Measurements from ENCODE around the gene ALDH1A1. TPM values are rescaled to one million over a fixed set of nuclear protein-coding genes. Genes with fewer than 3 reads are reported as not detected.

Gene ALDH1A1
- polyA plus RNA-seq, 1 of the 3 experiments (the other 2 are of a cell fraction): 0.03 TPM

DNA sequence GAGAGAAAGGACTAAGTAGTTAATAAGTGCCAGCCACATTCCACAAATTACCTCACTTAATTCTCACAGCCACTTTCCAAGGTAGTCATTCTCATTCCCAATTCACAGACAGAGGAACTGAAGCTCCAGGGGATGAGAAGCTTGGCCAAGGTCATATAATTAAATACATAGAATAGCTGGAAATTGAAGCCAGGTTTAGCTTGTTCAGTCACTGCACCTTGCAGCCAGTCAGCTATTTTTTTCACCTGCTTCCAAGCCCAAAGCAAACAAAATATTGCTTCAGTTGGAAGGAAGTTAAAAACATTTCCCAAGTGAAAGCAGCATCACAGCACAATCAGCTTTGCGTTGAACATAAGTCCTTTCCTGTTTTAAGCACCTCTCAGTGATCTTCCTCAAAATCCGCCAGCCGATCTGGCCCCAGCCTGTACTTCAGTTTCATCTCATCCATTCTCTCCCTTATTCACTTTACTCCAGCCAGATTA, 4.8 kb downstream of the ALDH1A1 start:
- Histone ChIP-seq H3K9ac (no peak overlapping the region), H3K36me3 (replicated peaks in 1 of 2; ENCODE audit: control insufficient read depth in 1 of 2, insufficient read depth in 2 of 2, low read length in 1 of 2) (no peaks in the 10 kb centered on the region), H3K9me2 (no peaks in the 10 kb centered on the region), H3K27me3 (ENCODE audit: insufficient read depth) (peaks cover 15% of the 10 kb centered on the region), H3K27ac (ENCODE audit: low read depth in 2 of 2, low read length in 1 of 2) (no peak overlapping the region), H3K4me3 (ENCODE audit: low read depth in 2 of 2, low read length in 1 of 2) (no peak overlapping the region), H2AFZ (ENCODE audit: low read depth) (no peak overlapping the region), H3F3A (replicated peaks; ENCODE audit: insufficient read depth) (no peaks in the 10 kb centered on the region), H3K9me3 (no peaks in the 10 kb centered on the region), H3K4me1 (ENCODE audit: control insufficient read depth in 1 of 2, insufficient read depth in 2 of 2, low read depth in 1 of 2, low read length in 1 of 2) (no peaks in the 10 kb centered on the region), H3K79me2 (ENCODE audit: insufficient read depth) (no peaks in the 10 kb centered on the region), H4K20me1 (ENCODE audit: insufficient read depth) (no peaks in the 10 kb centered on the region), H3K4me2 (no peak overlapping the region)
- no peak for DNase-seq
- WGBS (ENCODE audit: low lambda C conversion rate): 0% methylated on average over 3 of the region's 3 CpGs
- TF ChIP-seq RFX5 (IDR thresholded peaks at IDR 0.05; ENCODE audit: low read length) (no peak), REST (IDR thresholded peaks at IDR 0.05; ENCODE audit: low read depth, low read length) (no peak), MXI1 (IDR thresholded peaks at IDR 0.05; ENCODE audit: low read depth, low read length) (no peak), FOXM1 (IDR thresholded peaks at IDR 0.05; ENCODE audit: low read depth) (no peak), TAF1 (IDR thresholded peaks at IDR 0.05; ENCODE audit: borderline replicate concordance, low read depth, low read length) (no peak), FOXJ3 (CRISPR knock-in tag; IDR thresholded peaks at IDR 0.05) (no peak), GATA2 (CRISPR knock-in tag; IDR thresholded peaks at IDR 0.05) (no peak), POLR2AphosphoS5 (IDR thresholded peaks at IDR 0.05; ENCODE audit: low read depth, low read length) (no peak), SMC3 (IDR thresholded peaks at IDR 0.05; ENCODE audit: low read depth, low read length) (no peak), ELF1 (IDR thresholded peaks at IDR 0.05) (no peak), FOSL2 (IDR thresholded peaks at IDR 0.05; ENCODE audit: borderline replicate concordance, low read depth) (no peak)
- TF ChIP-seq, protein P1, sequence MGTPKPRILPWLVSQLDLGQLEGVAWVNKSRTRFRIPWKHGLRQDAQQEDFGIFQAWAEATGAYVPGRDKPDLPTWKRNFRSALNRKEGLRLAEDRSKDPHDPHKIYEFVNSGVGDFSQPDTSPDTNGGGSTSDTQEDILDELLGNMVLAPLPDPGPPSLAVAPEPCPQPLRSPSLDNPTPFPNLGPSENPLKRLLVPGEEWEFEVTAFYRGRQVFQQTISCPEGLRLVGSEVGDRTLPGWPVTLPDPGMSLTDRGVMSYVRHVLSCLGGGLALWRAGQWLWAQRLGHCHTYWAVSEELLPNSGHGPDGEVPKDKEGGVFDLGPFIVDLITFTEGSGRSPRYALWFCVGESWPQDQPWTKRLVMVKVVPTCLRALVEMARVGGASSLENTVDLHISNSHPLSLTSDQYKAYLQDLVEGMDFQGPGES (IDR thresholded peaks at IDR 0.05; ENCODE audit: low read depth, low read length): no peak
- ChIA-PET POLR2A (no interaction called here), CTCF (interaction anchor here (1.0 kb wide), 1 partner anchor 75 kb away, joined by 3 read pairs; no protein-coding TSS in a partner anchor)

DNA sequence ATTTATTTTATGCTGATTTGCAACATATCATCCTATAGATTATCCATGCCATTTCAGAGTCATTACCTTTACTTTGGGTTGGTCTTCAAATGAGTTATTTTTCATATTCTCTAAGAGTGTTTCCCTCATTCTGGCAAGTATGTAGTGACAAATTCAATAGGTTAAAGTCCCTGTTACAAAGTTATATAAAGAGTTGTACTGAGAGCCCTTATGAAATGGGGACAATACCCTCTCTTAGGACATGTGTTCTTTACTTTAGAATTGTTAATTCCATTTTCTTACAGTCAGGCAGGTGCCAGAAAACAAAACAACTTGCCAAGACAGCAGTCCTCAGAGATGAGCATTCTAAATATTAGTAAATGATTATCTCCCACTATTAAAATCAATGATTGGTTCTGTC, 6.0 kb downstream of the ALDH1A1 start:
- CTCF ChIA-PET: no interaction called here
- Histone ChIP-seq H3K4me2 (no peak overlapping the region), H3K27ac (ENCODE audit: low read depth in 2 of 2, low read length in 1 of 2) (no peak overlapping the region), H4K20me1 (ENCODE audit: insufficient read depth) (no peaks in the 10 kb centered on the region), H3K27me3 (ENCODE audit: insufficient read depth) (peaks cover 20% of the 10 kb centered on the region), H3K4me3 (ENCODE audit: low read depth in 2 of 2, low read length in 1 of 2) (no peak overlapping the region), H3K9ac (no peak overlapping the region), H3F3A (replicated peaks; ENCODE audit: insufficient read depth) (no peaks in the 10 kb centered on the region), H3K9me3 (no peaks in the 10 kb centered on the region), H2AFZ (ENCODE audit: low read depth) (no peak overlapping the region), H3K4me1 (ENCODE audit: control insufficient read depth in 1 of 2, insufficient read depth in 2 of 2, low read depth in 1 of 2, low read length in 1 of 2) (no peaks in the 10 kb centered on the region), H3K36me3 (replicated peaks in 1 of 2; ENCODE audit: control insufficient read depth in 1 of 2, insufficient read depth in 2 of 2, low read length in 1 of 2) (no peaks in the 10 kb centered on the region), H3K9me2 (no peaks in the 10 kb centered on the region), H3K79me2 (ENCODE audit: insufficient read depth) (no peaks in the 10 kb centered on the region)
- POLR2A ChIA-PET: no interaction called here
- DNase-seq: no peak
- no peak for TF ChIP-seq USF2 (IDR thresholded peaks at IDR 0.05; ENCODE audit: borderline replicate concordance, low read depth, low read length)
- no peak for TF ChIP-seq FOSL2 (IDR thresholded peaks at IDR 0.05; ENCODE audit: borderline replicate concordance, low read depth)
- TF ChIP-seq YY1 (IDR thresholded peaks at IDR 0.05; ENCODE audit: low read depth): no peak
- no peak for TF ChIP-seq ZBTB33 (IDR thresholded peaks at IDR 0.05; ENCODE audit: borderline replicate concordance, low read depth)
- no peak for TF ChIP-seq REST (IDR thresholded peaks at IDR 0.05; ENCODE audit: low read depth, low read length)
- TF ChIP-seq POLR2AphosphoS5 (IDR thresholded peaks at IDR 0.05; ENCODE audit: low read depth, low read length): no peak
- no peak for TF ChIP-seq GATA2 (CRISPR knock-in tag; IDR thresholded peaks at IDR 0.05)
- no peak for TF ChIP-seq RFX5 (IDR thresholded peaks at IDR 0.05; ENCODE audit: low read length)
- TF ChIP-seq TAF1 (IDR thresholded peaks at IDR 0.05; ENCODE audit: borderline replicate concordance, low read depth, low read length): no peak
- no peak for TF ChIP-seq MXI1 (IDR thresholded peaks at IDR 0.05; ENCODE audit: low read depth, low read length)
